Sigmoid colon (tissue), 4 donors: ENCODE results near the gene C6orf62.

Experiments
- EP300 ChIP-seq, 4 donors: sonication (generic); formaldehyde crosslinking; IDR thresholded peaks; one replicate each; pipeline ENCODE4 v1.6.1; 2017; ENCODE audit warnings: antibody characterized with exemption in 4 of 4
- POLR2A ChIP-seq, 2 donors: fragments of 450-650 bp; IDR thresholded peaks; one replicate each; pipeline ENCODE4 v1.6.1; 2016; ENCODE audit warnings: antibody characterized with exemption in 2 of 2, mild to moderate bottlenecking in 2 of 2, moderate library complexity in 2 of 2
- POLR2AphosphoS5 ChIP-seq, 4 donors: sonication (generic); formaldehyde crosslinking; IDR thresholded peaks; one replicate each; pipeline ENCODE4 v1.6.1; 2017; ENCODE audit warnings: antibody characterized with exemption in 4 of 4
- TF ChIP-seq, protein P1 (sequence below), 4 experiments: fragments of 450-650 bp in 3 of 4; fragments of 200-600 bp in 1 of 4; IDR thresholded peaks; one replicate each; pipeline ENCODE4 v1.5.1; 2016 to 2019; ENCODE audit warnings: antibody characterized with exemption in 4 of 4, mild to moderate bottlenecking in 3 of 4, moderate library complexity in 2 of 4

- TF ChIP-seq, protein P1, sequence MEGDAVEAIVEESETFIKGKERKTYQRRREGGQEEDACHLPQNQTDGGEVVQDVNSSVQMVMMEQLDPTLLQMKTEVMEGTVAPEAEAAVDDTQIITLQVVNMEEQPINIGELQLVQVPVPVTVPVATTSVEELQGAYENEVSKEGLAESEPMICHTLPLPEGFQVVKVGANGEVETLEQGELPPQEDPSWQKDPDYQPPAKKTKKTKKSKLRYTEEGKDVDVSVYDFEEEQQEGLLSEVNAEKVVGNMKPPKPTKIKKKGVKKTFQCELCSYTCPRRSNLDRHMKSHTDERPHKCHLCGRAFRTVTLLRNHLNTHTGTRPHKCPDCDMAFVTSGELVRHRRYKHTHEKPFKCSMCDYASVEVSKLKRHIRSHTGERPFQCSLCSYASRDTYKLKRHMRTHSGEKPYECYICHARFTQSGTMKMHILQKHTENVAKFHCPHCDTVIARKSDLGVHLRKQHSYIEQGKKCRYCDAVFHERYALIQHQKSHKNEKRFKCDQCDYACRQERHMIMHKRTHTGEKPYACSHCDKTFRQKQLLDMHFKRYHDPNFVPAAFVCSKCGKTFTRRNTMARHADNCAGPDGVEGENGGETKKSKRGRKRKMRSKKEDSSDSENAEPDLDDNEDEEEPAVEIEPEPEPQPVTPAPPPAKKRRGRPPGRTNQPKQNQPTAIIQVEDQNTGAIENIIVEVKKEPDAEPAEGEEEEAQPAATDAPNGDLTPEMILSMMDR (IDR thresholded peaks at IDR 0.05): no peak
- TF ChIP-seq POLR2A (IDR thresholded peaks at IDR 0.05) (no peak), POLR2AphosphoS5 (IDR thresholded peaks at IDR 0.05) (no peak), EP300 (IDR thresholded peaks at IDR 0.05) (no peak)
Observed at GRCh38 chr6:24752503-24752902, 33.5 kb upstream of the C6orf62 start.
